Right ventricle myocardium superior (tissue), 1 donor: ENCODE data around the gene DDX60. TPM values are rescaled to one million over a fixed set of nuclear protein-coding genes. Genes with fewer than 3 reads are reported as not detected.
"Not testable (repeated sequence)": the region's sequence is repeated elsewhere in the genome, so short reads cannot be mapped to it uniquely, and the experiment has no call there.

Experiments used
- ATAC-seq: fragments of 200-7000 bp; cut with Tn5 transposase; one replicate; pipeline ENCODE4 v1.9.1; 2020; ENCODE audit warnings: mild to moderate bottlenecking; ENCODE audit not compliant: poor library complexity
- DNase-seq: peaks from one replicate; pipeline ENCODE4 v3.0.0-alpha.2; 2020
- intact Hi-C: fragments of 100-400 bp; cut with DNase I; formaldehyde crosslinking; loops from one replicate; pipeline ENCODE4 v1.11.2; 2022
- total RNA-seq: library from RNA; stranded (reverse); fragmentation: NEBNext Ultra II Directional; extraction: Animal tissue kit (Norgen Biotek cat#: 25700); gene quantifications from one replicate; pipeline ENCODE4 v1.2.1, GENCODE V29; 2021
- donor health status: DM: no; HTN: yes; CAD: no; lungs with severe emphysema.

DDX60 gene
- total RNA-seq, 1 donor from 2014 or later = 4.4 TPM

- intact Hi-C loops = no loop called here
- no peak for DNase-seq
- ATAC-seq = no peak
These were observed 76.6 kb downstream of the DDX60 start for GRCh38 chr4:168241953-168242352.

DNA sequence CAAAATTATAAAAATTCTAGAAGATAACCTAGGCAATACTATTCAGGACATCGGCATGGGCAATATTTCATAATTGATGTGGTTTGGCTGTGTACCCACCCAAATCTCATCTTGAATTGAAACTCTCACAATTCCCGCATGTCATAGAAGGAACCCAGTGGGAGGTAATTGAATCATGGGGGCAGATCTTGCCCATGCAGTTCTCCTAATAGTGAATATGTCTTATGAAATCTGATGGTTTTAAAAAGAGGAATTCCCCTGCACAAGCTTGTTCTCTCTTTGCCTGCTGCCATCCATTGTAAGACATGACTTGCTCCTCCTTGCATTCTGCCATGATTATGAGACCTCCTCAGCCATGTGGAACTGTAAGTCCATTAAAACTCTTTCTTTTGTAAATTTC lies 77.7 kb downstream of the DDX60 start:
- DNase-seq (no peak), ATAC-seq (no peak)
- intact Hi-C loops = no loop called here

DNA sequence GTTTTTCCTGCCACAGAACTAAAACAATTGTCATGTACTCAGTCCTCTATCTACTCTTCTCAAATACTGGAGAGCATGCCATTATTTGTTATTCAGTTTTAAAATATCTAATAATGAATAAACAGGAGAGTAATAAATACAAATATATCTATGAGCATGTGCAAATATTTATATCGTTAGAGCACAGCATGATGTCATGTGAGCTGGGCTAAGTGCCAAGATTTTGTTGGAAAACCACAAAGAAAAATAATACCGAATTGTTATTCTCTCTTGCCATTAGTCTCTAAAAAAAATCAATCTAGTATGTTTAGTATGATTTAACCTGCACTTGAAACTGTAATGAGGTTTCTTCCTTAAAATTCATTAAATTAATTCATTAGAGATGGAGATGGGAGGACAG lies 97.3 kb downstream of the DDX60 start:
- DNase-seq (no peak), ATAC-seq (no peak)
- intact Hi-C loops = no loop called here

DNA sequence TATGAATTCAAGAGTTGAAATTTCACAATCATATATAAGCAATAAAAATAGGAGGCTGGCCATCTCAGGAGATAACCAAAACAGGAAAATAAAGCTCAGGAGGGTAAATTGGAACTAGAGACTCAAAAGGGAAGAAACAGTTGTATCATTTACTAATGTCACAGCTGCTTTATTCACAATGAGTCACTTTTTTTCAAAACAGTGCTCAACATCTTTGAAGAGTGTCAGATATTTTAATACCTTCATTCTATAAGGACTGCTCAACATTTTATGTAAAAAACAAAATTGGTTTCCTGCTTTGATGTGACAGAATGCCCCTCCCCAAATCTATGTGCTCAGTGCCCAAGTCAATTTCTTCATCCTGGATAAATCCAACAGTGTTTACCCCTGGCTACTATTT lies 97.7 kb downstream of the DDX60 start:
- intact Hi-C loops = no loop called here
- DNase-seq (no peak), ATAC-seq (no peak)

- DNase-seq = no peak
- no peak for ATAC-seq
These were observed 99.9 kb downstream of the DDX60 start for GRCh38 chr4:168218645-168219044.

GRCh38 chr4:168213511-168213910 lies 105.0 kb downstream of the DDX60 start:
- ATAC-seq, intact Hi-C loops, DNase-seq: not testable (repeated sequence)

More at GRCh38 chr4:168218645-168219044, 99.9 kb downstream of the DDX60 start:
- intact Hi-C loops = no loop called here

DNA sequence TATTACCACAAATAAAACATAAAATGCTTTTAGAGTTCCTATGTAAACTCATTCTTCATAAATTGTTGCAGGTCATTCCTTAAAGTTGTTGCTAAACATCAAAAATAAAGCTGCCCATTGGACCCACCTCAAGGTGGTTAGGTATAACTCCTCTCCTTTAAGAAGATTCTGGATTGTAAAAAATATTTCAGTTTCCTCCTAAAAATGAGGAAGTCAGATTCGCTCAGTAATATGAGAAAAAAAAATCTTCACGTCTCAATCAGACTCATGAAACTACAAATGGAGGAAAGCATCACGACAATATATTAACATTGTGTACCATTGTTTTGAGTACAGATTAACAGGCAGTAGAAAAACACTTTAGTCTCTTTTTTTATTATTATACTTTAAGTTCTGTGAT lies 105.9 kb downstream of the DDX60 start:
- DNase-seq (no peak), ATAC-seq (no peak)
- intact Hi-C loops = no loop called here

- ATAC-seq (no peak), DNase-seq (no peak)
- intact Hi-C loops = no loop called here
These were observed 109.5 kb downstream of the DDX60 start for GRCh38 chr4:168208957-168209614.

DNA sequence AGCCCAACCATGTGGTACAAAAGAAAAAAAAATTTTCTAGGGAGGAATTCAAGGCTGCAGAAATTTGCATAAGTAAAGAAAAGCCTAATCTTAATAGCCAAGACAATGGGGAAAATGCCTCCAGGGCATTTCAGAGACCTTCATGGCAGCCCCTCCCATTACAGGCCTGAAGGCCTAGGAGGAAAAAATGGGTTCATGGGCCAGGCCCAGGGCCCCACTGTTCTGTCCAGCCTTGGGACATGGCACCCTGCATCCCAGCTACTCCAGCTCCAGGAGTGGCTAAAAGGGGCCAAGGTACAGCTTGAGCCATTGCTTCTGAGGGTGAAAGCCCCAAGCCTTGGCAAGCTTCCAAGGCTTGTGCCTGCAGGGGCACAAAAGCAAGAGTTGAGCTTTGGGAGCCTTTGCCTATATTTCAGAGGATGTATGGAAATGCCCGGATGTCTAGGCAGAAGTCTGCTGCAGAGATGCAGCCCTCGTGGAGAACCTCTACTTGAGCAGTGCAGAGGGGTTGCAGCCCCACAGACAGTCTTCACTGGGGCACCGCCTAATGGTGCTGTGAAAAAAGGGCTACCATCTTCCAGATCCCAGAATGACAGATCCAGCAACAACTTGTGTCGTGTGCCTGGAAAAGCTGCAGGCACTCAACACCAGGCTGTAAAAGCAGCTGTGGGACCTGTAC lies 115.2 kb downstream of the DDX60 start:
- no peak for ATAC-seq
- intact Hi-C loops = no loop called here
- no peak for DNase-seq

GRCh38 chr4:168200685-168201084 lies 117.9 kb downstream of the DDX60 start:
- DNase-seq (no peak), ATAC-seq (no peak)
- intact Hi-C loops = no loop called here

DNA sequence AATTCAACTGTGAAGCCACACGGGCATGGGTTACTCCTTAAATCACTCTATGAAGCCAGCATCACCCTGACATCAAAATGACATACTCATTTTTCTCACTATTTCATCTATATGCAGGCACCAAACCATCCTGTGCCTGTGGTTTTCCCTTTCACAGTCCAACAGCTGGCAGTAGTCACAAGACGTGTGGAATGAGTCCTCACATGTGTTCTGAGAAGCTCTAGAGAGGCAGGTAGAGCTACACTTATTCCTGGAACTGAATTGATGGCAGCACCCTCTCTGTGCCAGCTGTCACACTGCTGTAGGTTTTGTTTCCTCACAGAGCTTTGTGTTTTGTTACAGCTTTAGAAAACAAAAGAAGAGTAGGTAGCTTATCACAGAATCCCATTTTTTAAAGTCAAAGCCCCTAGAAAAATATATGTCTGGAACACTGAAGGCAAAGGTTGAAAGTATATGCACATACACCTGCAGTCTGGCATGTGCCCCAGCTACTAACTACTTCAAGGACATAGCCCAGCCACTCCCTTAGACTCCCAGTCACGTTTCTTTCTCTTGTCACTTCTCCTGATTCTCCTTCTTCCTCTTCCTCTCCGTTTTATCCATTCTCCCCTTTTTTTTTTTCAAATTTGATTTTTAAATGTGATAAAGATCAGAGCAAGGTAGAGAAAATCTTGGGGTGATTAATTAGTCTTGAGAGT lies 119.1 kb downstream of the DDX60 start:
- no peak for ATAC-seq
- no peak for DNase-seq
- intact Hi-C loops = no loop called here

GRCh38 chr4:168197926-168198325 lies 120.6 kb downstream of the DDX60 start:
- ATAC-seq = no peak
- DNase-seq = no peak
- intact Hi-C loops = no loop called here

DNA sequence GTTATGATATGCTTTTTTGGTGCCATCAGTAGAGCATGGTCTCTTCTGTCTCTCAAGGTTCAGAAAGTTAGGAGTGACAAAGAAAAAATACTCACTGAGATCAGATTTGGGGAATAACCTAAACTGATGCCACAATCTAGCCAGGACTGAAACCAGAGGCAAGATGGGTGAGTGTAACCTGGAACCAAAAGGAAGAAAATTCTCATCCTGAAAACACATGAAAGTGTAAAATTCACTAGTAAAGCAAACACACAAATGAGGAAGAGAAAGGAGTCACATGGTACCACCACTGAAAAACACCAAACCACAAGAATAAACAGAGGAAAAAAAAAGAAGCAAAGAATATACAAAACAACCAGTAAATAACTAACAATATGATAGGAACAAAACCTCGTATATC lies 129.8 kb downstream of the DDX60 start:
- intact Hi-C loops = no loop called here
- DNase-seq (no peak), ATAC-seq (no peak)

GRCh38 chr4:168183717-168184571 lies 134.6 kb downstream of the DDX60 start:
- intact Hi-C loops = no loop called here
- ATAC-seq = peak; percentile 65

GRCh38 chr4:168177546-168178149 lies 140.9 kb downstream of the DDX60 start:
- ATAC-seq (no peak), DNase-seq (no peak)
- intact Hi-C loops = no loop called here

More at GRCh38 chr4:168183717-168184571, 134.6 kb downstream of the DDX60 start:
- DNase-seq = no peak

DNA sequence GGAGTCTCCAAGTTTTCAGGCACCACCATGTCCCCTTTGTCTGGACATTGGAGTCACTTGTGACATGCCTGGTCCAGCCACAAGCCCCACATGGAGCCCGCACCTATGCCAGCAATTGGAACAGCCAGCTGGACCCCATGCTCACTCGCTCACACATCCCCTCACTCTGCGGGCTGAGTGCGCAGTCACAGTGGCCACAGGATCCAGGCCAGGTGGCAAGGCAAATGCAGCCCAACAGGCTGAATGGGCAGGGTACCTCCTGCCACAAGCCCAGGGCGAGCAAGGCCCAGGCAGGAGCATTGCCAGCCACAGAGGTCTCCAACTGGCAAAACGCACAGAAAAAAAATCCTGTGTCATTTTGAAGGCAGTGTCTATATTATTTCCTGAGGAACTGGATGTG lies 144.2 kb downstream of the DDX60 start:
- DNase-seq (no peak), ATAC-seq (no peak)
- intact Hi-C loops = no loop called here

GRCh38 chr4:168167714-168168284 lies 150.8 kb downstream of the DDX60 start:
- no peak for ATAC-seq

More at GRCh38 chr4:168167714-168168284, 150.8 kb downstream of the DDX60 start:
- DNase-seq = no peak
- intact Hi-C loops = no loop called here
